Thyroid gland (tissue), 4 donors: Measurements from ENCODE around the gene MMP10.

ENCODE experiments used
- CTCF ChIP-seq, 6 experiments: fragments of 200-600 bp in 3 of 6; fragments of 450-650 bp in 3 of 6; sonication (generic) in 3 of 6; IDR thresholded peaks; one replicate each; pipeline ENCODE4 v1.5.1; 2016 to 2019; ENCODE audit warnings: antibody characterized with exemption in 6 of 6, mild to moderate bottlenecking in 2 of 6, inconsistent platforms in 1 of 6, moderate library complexity in 1 of 6
- POLR2A ChIP-seq, 2 donors: fragments of 450-650 bp; IDR thresholded peaks; one replicate each; pipeline ENCODE4 v1.6.1; 2017; ENCODE audit warnings: antibody characterized with exemption in 2 of 2, mild to moderate bottlenecking in 2 of 2, moderate library complexity in 1 of 2

- no peak for TF ChIP-seq CTCF (IDR thresholded peaks at IDR 0.05)
- no peak for TF ChIP-seq POLR2A (IDR thresholded peaks at IDR 0.05)
Measured at GRCh38 chr11:102798012-102798746, 17.8 kb upstream of the MMP10 start, which contains the start of gene MMP1.
